CD4-positive, alpha-beta memory T cell (primary cell): Measurements from ENCODE around the gene UFC1. TPM values are rescaled to one million over a fixed set of nuclear protein-coding genes. Genes with fewer than 3 reads are reported as not detected.

ENCODE experiments used
- CTCF ChIA-PET: fragments of 350-600 bp; sonication (Branson Sonifier 250); formaldehyde crosslinking; loops from one replicate; lab custom pipeline; 2021; ENCODE audit warnings: inconsistent platforms; ENCODE audit not compliant: partially characterized antibody; lab: Charles Lee
- POLR2A ChIA-PET: fragments of 350-600 bp; sonication (Branson Sonifier 250); formaldehyde crosslinking; loops from one replicate; lab custom pipeline; 2021; ENCODE audit not compliant: partially characterized antibody; lab: Charles Lee
- DNase-seq, 5 donors: peaks; one replicate each; pipeline versions ENCODE4 v3.0.0 to v3.0.0-alpha.2; 2020 to 2022; ENCODE audit warnings: mixed read lengths in 1 of 5
- H3K27ac ChIP-seq: one replicate; pipeline ENCODE4 v1.7.0; 2013; ENCODE audit warnings: low read depth, low read length
- H3K27me3 ChIP-seq: 2 replicates; pipeline ENCODE4 v1.7.0; 2013; ENCODE audit warnings: mild to moderate bottlenecking, low read length, moderate library complexity; ENCODE audit not compliant: insufficient read depth
- H3K36me3 ChIP-seq: 2 replicates; pipeline ENCODE4 v1.7.0; 2013; ENCODE audit warnings: mild to moderate bottlenecking, low read length, moderate library complexity; ENCODE audit not compliant: insufficient read depth
- H3K4me1 ChIP-seq: 2 replicates; pipeline ENCODE4 v1.7.0; 2013; ENCODE audit warnings: mild to moderate bottlenecking, low read length, moderate library complexity; ENCODE audit not compliant: insufficient read depth
- H3K4me3 ChIP-seq, 2 donors: one replicate each; pipeline ENCODE4 v1.7.0; 2013; ENCODE audit warnings: low read length in 2 of 2, mild to moderate bottlenecking in 1 of 2
- H3K9me3 ChIP-seq, 2 donors: one replicate each; pipeline ENCODE4 v1.7.0; 2013; ENCODE audit warnings: low read length in 2 of 2, control low read depth in 1 of 2; ENCODE audit not compliant: control insufficient read depth in 1 of 2
- H3K27ac Mint-ChIP-seq, 7 donors: one replicate each; pipeline ENCODE4 v1.8.0; 2020 to 2021; ENCODE audit warnings: mixed read lengths in 7 of 7, mild to moderate bottlenecking in 6 of 7, inconsistent platforms in 3 of 7, moderate library complexity in 3 of 7
- H3K27me3 Mint-ChIP-seq, 2 donors: one replicate each; pipeline ENCODE4 v1.8.0; 2020 to 2021; ENCODE audit warnings: mixed read lengths in 2 of 2
- H3K36me3 Mint-ChIP-seq, 2 donors: one replicate each; pipeline ENCODE4 v1.8.0; 2020 to 2021; ENCODE audit warnings: mixed read lengths in 2 of 2, inconsistent platforms in 1 of 2, mild to moderate bottlenecking in 1 of 2
- H3K4me1 Mint-ChIP-seq, 4 donors: one replicate each; pipeline ENCODE4 v1.8.0; 2020 to 2021; ENCODE audit warnings: mixed read lengths in 4 of 4, mild to moderate bottlenecking in 1 of 4
- H3K4me3 Mint-ChIP-seq, 8 donors: one replicate each; pipeline ENCODE4 v1.8.0; 2020 to 2021; ENCODE audit warnings: mixed read lengths in 8 of 8, mild to moderate bottlenecking in 7 of 8, moderate library complexity in 6 of 8, inconsistent platforms in 3 of 8
- H3K9me3 Mint-ChIP-seq, 8 donors: one replicate each; pipeline ENCODE4 v1.8.0; 2020 to 2021; ENCODE audit warnings: mixed read lengths in 8 of 8, mild to moderate bottlenecking in 5 of 8, inconsistent platforms in 3 of 8, moderate library complexity in 1 of 8
- intact Hi-C: fragments of 100-400 bp; cut with micrococcal nuclease; formaldehyde crosslinking; loops from one replicate; pipeline ENCODE4 v1.15.1; 2023
- polyA plus RNA-seq, 2 donors: library from polyadenylated mRNA; unstranded; fragments of 300-500 nt; fragmentation: Illumina TruSeq; gene quantifications; one replicate each; pipeline ENCODE4 v1.2.3, GENCODE V29; 2021
- total RNA-seq, 2 experiments: library from RNA; stranded (reverse); gene quantifications; one replicate each; pipeline ENCODE4 v1.2.3, GENCODE V29; 2021

Gene UFC1
- total and polyA plus RNA-seq, 4 experiments from 2014 or later = 87.2 to 176 (median 117) TPM

- peak within 1 kb of the TSS; percentile 96 to 100 (median 100) for H3K27ac Mint-ChIP-seq
- Histone ChIP-seq H3K36me3 (peaks cover 34% of the 10 kb centered on the region), H3K9me3 (no peaks in the 10 kb centered on the region), H3K4me1 (peaks cover 37% of the 10 kb centered on the region), H3K4me3 (peak within 1 kb of the TSS; percentile 73 to 77), H3K27ac (peak within 1 kb of the TSS; percentile 83), H3K27me3 (no peaks in the 10 kb centered on the region)
- H3K4me1 Mint-ChIP-seq = peaks cover 25 to 75% (median 45%) of the 10 kb centered on the region in 4 donors
- peaks cover 20 to 45% of the 10 kb centered on the region in 2 donors for H3K36me3 Mint-ChIP-seq
- ChIA-PET CTCF (interaction anchor here (0.6 to 8.2 kb wide), 29 partner anchors 9 to 216 kb away, joined by 3 to 115 read pairs (median 6); partner anchors contain the start of genes APOA2, B4GALT3, CFAP126 and DEDD), POLR2A (interaction anchor here (0.8 to 7.3 kb wide), 32 partner anchors 9 to 224 kb away, joined by 3 to 132 read pairs (median 5); partner anchors contain the start of genes ARHGAP30, B4GALT3, DEDD and KLHDC9)
- H3K4me3 Mint-ChIP-seq = peak within 1 kb of the TSS; percentile 89 to 96 (median 94)
- intact Hi-C loops = loop anchor here (1.0 to 5.0 kb wide), 6 partner anchors 11 to 119 kb away; partner anchors contain the start of genes B4GALT3, DEDD, NDUFS2 and USF1
- peaks cover 0 to 2% (median 0%) of the 10 kb centered on the region in 8 donors for H3K9me3 Mint-ChIP-seq
- H3K27me3 Mint-ChIP-seq = no peaks in the 10 kb centered on the region
- DNase-seq = peak; percentile 95 to 98 (median 96)
These were observed 12.2 kb downstream of the UFC1 start, which contains the start of gene PPOX for GRCh38 chr1:161165742-161166668. Gene PPOX (plus strand): TSS chr1:161166426. CDS start chr1:161166848, 422 bp downstream.

- Mint-ChIP-seq H3K9me3 (peaks cover 0 to 2% (median 0%) of the 10 kb centered on the region in 8 donors), H3K27ac (peak overlapping the region; percentile 96 to 100 (median 100)), H3K27me3 (no peaks in the 10 kb centered on the region), H3K4me1 (peaks cover 17 to 72% (median 39%) of the 10 kb centered on the region in 4 donors), H3K4me3 (peak overlapping the region; percentile 89 to 96 (median 94)), H3K36me3 (peaks cover 25 to 48% of the 10 kb centered on the region in 2 donors)
- Histone ChIP-seq H3K4me1 (peaks cover 29% of the 10 kb centered on the region), H3K4me3 (peak overlapping the region; percentile 50 to 77), H3K36me3 (peaks cover 42% of the 10 kb centered on the region), H3K27me3 (no peaks in the 10 kb centered on the region), H3K27ac (peak overlapping the region; percentile 83), H3K9me3 (no peaks in the 10 kb centered on the region)
- intact Hi-C loops = loop anchor here (1.0 to 5.0 kb wide), 6 partner anchors 10 to 120 kb away; partner anchors contain the start of genes B4GALT3, DEDD, NDUFS2 and USF1
- no peak for DNase-seq
- POLR2A ChIA-PET = interaction anchor here (0.8 to 7.3 kb wide), 28 partner anchors 9 to 223 kb away, joined by 3 to 132 read pairs (median 6); partner anchors contain the start of genes B4GALT3, DEDD, KLHDC9 and NDUFS2
- CTCF ChIA-PET = interaction anchor here (1.0 to 8.2 kb wide), 21 partner anchors 9 to 216 kb away, joined by 3 to 115 read pairs (median 9); partner anchors contain the start of genes B4GALT3, CFAP126, DEDD and NDUFS2
These were observed 13.1 kb downstream of the UFC1 start for GRCh38 chr1:161166669-161167548.

GRCh38 chr1:161168906-161169305 is 15.1 kb downstream of the UFC1 start:
- Histone ChIP-seq H3K36me3 (peaks cover 46% of the 10 kb centered on the region), H3K4me3 (no peak overlapping the region), H3K27me3 (no peaks in the 10 kb centered on the region), H3K4me1 (peaks cover 26% of the 10 kb centered on the region), H3K9me3 (no peaks in the 10 kb centered on the region), H3K27ac (no peak overlapping the region)
- peaks cover 14 to 74% (median 40%) of the 10 kb centered on the region in 4 donors for H3K4me1 Mint-ChIP-seq
- H3K27ac Mint-ChIP-seq = peak overlapping the region in 3 of 7 donors; percentile 6 to 70 (median 52)
- DNase-seq = no peak
- intact Hi-C loops = loop anchor here (5.0 kb wide), 1 partner anchor 122 kb away; the partner anchor contains the start of gene USF1
- H3K36me3 Mint-ChIP-seq = peaks cover 32 to 54% of the 10 kb centered on the region in 2 donors
- ChIA-PET CTCF (interaction anchor here (0.6 to 8.2 kb wide), 8 partner anchors 7 to 179 kb away, joined by 4 to 115 read pairs (median 46); partner anchors contain the start of genes B4GALT3, NDUFS2 and TOMM40L), POLR2A (interaction anchor here (0.7 to 7.3 kb wide), 6 partner anchors 12 to 144 kb away, joined by 3 to 132 read pairs (median 4); partner anchors contain the start of gene NDUFS2)
- no peaks in the 10 kb centered on the region for H3K27me3 Mint-ChIP-seq
- H3K9me3 Mint-ChIP-seq = no peaks in the 10 kb centered on the region
- H3K4me3 Mint-ChIP-seq = peak overlapping the region in 1 of 8 donors; percentile 44

- Histone ChIP-seq H3K4me3 (no peak overlapping the region), H3K36me3 (peaks cover 59% of the 10 kb centered on the region), H3K27me3 (no peaks in the 10 kb centered on the region), H3K9me3 (no peaks in the 10 kb centered on the region), H3K27ac (no peak overlapping the region), H3K4me1 (peaks cover 30% of the 10 kb centered on the region)
- DNase-seq = no peak
- CTCF ChIA-PET = interaction anchor here (1.0 to 8.2 kb wide), 3 partner anchors 10 to 54 kb away, joined by 3 to 98 read pairs (median 10); partner anchors contain the start of gene TOMM40L
- Mint-ChIP-seq H3K27ac (peak overlapping the region in 3 of 7 donors; percentile 17 to 63 (median 59)), H3K27me3 (no peaks in the 10 kb centered on the region), H3K36me3 (peaks cover 48 to 67% of the 10 kb centered on the region in 2 donors), H3K4me3 (no peak overlapping the region), H3K9me3 (no peaks in the 10 kb centered on the region), H3K4me1 (peaks cover 27 to 77% (median 46%) of the 10 kb centered on the region in 4 donors)
- intact Hi-C loops = no loop called here
- POLR2A ChIA-PET = interaction anchor here (0.7 to 7.3 kb wide), 7 partner anchors 9 to 101 kb away, joined by 3 to 132 read pairs (median 4); partner anchors contain the start of genes ARHGAP30, DEDD, NDUFS2 and USP21
These were observed 17.4 kb downstream of the UFC1 start for GRCh38 chr1:161171191-161171590.

GRCh38 chr1:161171696-161172095 is 17.9 kb downstream of the UFC1 start:
- no peak overlapping the region for H3K27ac ChIP-seq
- no peaks in the 10 kb centered on the region for H3K9me3 Mint-ChIP-seq
- H3K4me3 ChIP-seq = no peak overlapping the region
- intact Hi-C loops = no loop called here
- peak overlapping the region in 1 of 7 donors; percentile 63 for H3K27ac Mint-ChIP-seq
- no peak for DNase-seq
- no peaks in the 10 kb centered on the region for H3K9me3 ChIP-seq
- ChIA-PET CTCF (interaction anchor here (1.0 to 8.2 kb wide), 3 partner anchors 9 to 44 kb away, joined by 3 to 98 read pairs (median 3); no protein-coding TSS in a partner anchor), POLR2A (interaction anchor here (1.0 to 7.3 kb wide), 5 partner anchors 9 to 102 kb away, joined by 3 to 132 read pairs (median 4); partner anchors contain the start of genes ARHGAP30 and USP21)
- H3K27me3 ChIP-seq = no peaks in the 10 kb centered on the region
- H3K4me1 Mint-ChIP-seq = peaks cover 30 to 77% (median 49%) of the 10 kb centered on the region in 4 donors
- no peak overlapping the region for H3K4me3 Mint-ChIP-seq
- peaks cover 48 to 70% of the 10 kb centered on the region in 2 donors for H3K36me3 Mint-ChIP-seq
- H3K4me1 ChIP-seq = peaks cover 33% of the 10 kb centered on the region
- peaks cover 59% of the 10 kb centered on the region for H3K36me3 ChIP-seq
- H3K27me3 Mint-ChIP-seq = no peaks in the 10 kb centered on the region
